ENCODE results near the gene DCANP1. TPM values are rescaled to one million over a fixed set of nuclear protein-coding genes. Genes with fewer than 3 reads are reported as not detected.
A peak's percentile ranks its signal among the peaks of the same experiment; 100 is the strongest.

Gene DCANP1
- total and polyA plus RNA-seq, 2 donors from 2014 or later = not detected

- H3K27me3 ChIP-seq (ENCODE audit: control insufficient read depth, insufficient read depth, low read length) = no peaks in the 10 kb centered on the region
- peaks cover 0 to 11% (median 9%) of the 10 kb centered on the region in 3 donors for H3K4me1 ChIP-seq (ENCODE audit: control insufficient read depth in 2 of 3, insufficient read depth in 2 of 3, low read depth in 1 of 3, low read length in 3 of 3)
- H3K9me3 ChIP-seq (ENCODE audit: control insufficient read depth in 2 of 3, insufficient read depth in 1 of 3, low read length in 3 of 3) = peaks cover 0 to 2% (median 0%) of the 10 kb centered on the region in 3 donors
- peak overlapping the region; percentile 78 to 80 for H3K27ac ChIP-seq (ENCODE audit: low read depth in 2 of 2, low read length in 2 of 2)
- FAIRE-seq = no peak
- DNase-seq = peak in 1 of 5 donors; percentile 57
- H3K4me3 ChIP-seq (ENCODE audit: low read length in 3 of 3) = peak overlapping the region; percentile 84 to 88 (median 87)
- intact Hi-C loops (cut with DNase I) = no loop called here
- H3K36me3 ChIP-seq (ENCODE audit: control insufficient read depth in 2 of 3, insufficient read depth in 3 of 3, low read length in 3 of 3) = no peaks in the 10 kb centered on the region
- peak overlapping the region; percentile 65 to 86 (median 83) for H3K9ac ChIP-seq (ENCODE audit: low read length in 3 of 3)
- no peak for TF ChIP-seq CTCF (IDR thresholded peaks at IDR 0.05; ENCODE audit: borderline replicate concordance, extremely low read depth, insufficient read depth)
Observed at GRCh38 chr5:135399794-135400542, 47.2 kb downstream of the DCANP1 start.

- H3K4me3 ChIP-seq (ENCODE audit: low read length in 3 of 3) = peak within 1 kb of the TSS; percentile 84 to 88 (median 87)
- peak within 1 kb of the TSS; percentile 65 to 86 (median 83) for H3K9ac ChIP-seq (ENCODE audit: low read length in 3 of 3)
- intact Hi-C loops (cut with DNase I) = no loop called here
- DNase-seq = peak; percentile 89 to 96 (median 94)
- H3K9me3 ChIP-seq (ENCODE audit: control insufficient read depth in 2 of 3, insufficient read depth in 1 of 3, low read length in 3 of 3) = no peaks in the 10 kb centered on the region
- no peaks in the 10 kb centered on the region for H3K27me3 ChIP-seq (ENCODE audit: control insufficient read depth, insufficient read depth, low read length)
- TF ChIP-seq CTCF (IDR thresholded peaks at IDR 0.05; ENCODE audit: borderline replicate concordance, extremely low read depth, insufficient read depth) = no peak
- peak within 1 kb of the TSS; percentile 78 to 80 for H3K27ac ChIP-seq (ENCODE audit: low read depth in 2 of 2, low read length in 2 of 2)
- no peaks in the 10 kb centered on the region for H3K36me3 ChIP-seq (ENCODE audit: control insufficient read depth in 2 of 3, insufficient read depth in 3 of 3, low read length in 3 of 3)
- no peak for FAIRE-seq
- H3K4me1 ChIP-seq (ENCODE audit: control insufficient read depth in 2 of 3, insufficient read depth in 2 of 3, low read depth in 1 of 3, low read length in 3 of 3) = peaks cover 0 to 13% (median 9%) of the 10 kb centered on the region in 3 donors
Observed at GRCh38 chr5:135398855-135399793, 48.0 kb downstream of the DCANP1 start, which contains the start of gene MACROH2A1. Gene MACROH2A1, minus strand, starts transcription at chr5:135399231. Its CDS starts 10,138 bp downstream, at chr5:135389093.

- Histone ChIP-seq H3K9ac (ENCODE audit: low read length in 3 of 3) (peak overlapping the region; percentile 45 to 56 (median 54)), H3K4me1 (ENCODE audit: control insufficient read depth in 2 of 3, insufficient read depth in 2 of 3, low read depth in 1 of 3, low read length in 3 of 3) (peaks cover 0 to 14% (median 11%) of the 10 kb centered on the region in 3 donors), H3K4me3 (ENCODE audit: low read length in 3 of 3) (peak overlapping the region; percentile 58 to 87 (median 60)), H3K27me3 (ENCODE audit: control insufficient read depth, insufficient read depth, low read length) (no peaks in the 10 kb centered on the region), H3K9me3 (ENCODE audit: control insufficient read depth in 2 of 3, insufficient read depth in 1 of 3, low read length in 3 of 3) (no peaks in the 10 kb centered on the region), H3K36me3 (ENCODE audit: control insufficient read depth in 2 of 3, insufficient read depth in 3 of 3, low read length in 3 of 3) (no peaks in the 10 kb centered on the region), H3K27ac (ENCODE audit: low read depth in 2 of 2, low read length in 2 of 2) (peak overlapping the region; percentile 24 to 25)
- TF ChIP-seq CTCF (IDR thresholded peaks at IDR 0.05; ENCODE audit: borderline replicate concordance, extremely low read depth, insufficient read depth) = no peak
- DNase-seq (peak; percentile 42 to 82 (median 56)), FAIRE-seq (no peak)
- intact Hi-C loops (cut with DNase I) = no loop called here
Observed at GRCh38 chr5:135398160-135398854, 48.8 kb downstream of the DCANP1 start.
